CD14-positive monocyte (primary cell): Measurements from ENCODE around the gene PLOD3. TPM values are rescaled to one million over a fixed set of nuclear protein-coding genes. Genes with fewer than 3 reads are reported as not detected.

Source experiments
- DNase-seq, 3 donors: peaks; one replicate each; pipeline ENCODE4 v3.0.0-alpha.2; 2011 to 2022
- H2AFZ ChIP-seq: 2 replicates; pipeline ENCODE4 v1.6.0; 2012; ENCODE audit warnings: mild to moderate bottlenecking, low read depth, low read length, inconsistent platforms; ENCODE audit not compliant: insufficient read depth, poor library complexity, severe bottlenecking
- H3K27ac ChIP-seq, 2 donors: 1 replicate in 1 of 2; 2 replicates in 1 of 2; pipeline ENCODE4 v1.5.1; 2012 to 2013; ENCODE audit warnings: low read length in 2 of 2, control low read depth in 1 of 2, inconsistent platforms in 1 of 2, low read depth in 1 of 2, mild to moderate bottlenecking in 1 of 2
- H3K27me3 ChIP-seq, 2 donors: one replicate each; pipeline versions ENCODE4 v1.6.0 to v1.6.1; 2011 to 2013; ENCODE audit warnings: low read length in 2 of 2; ENCODE audit not compliant: control insufficient read depth in 2 of 2, insufficient read depth in 2 of 2
- H3K36me3 ChIP-seq, 2 donors: replicated peaks in 1 of 2; 1 replicate in 1 of 2; 2 replicates in 1 of 2; pipeline versions ENCODE4 v1.5.1 to v1.6.1; 2012 to 2013; ENCODE audit warnings: low read length in 2 of 2, control low read depth in 1 of 2, inconsistent platforms in 1 of 2, mild to moderate bottlenecking in 1 of 2; ENCODE audit not compliant: insufficient read depth in 2 of 2, control insufficient read depth in 1 of 2
- H3K4me1 ChIP-seq, 2 donors: 1 replicate in 1 of 2; 2 replicates in 1 of 2; pipeline versions ENCODE4 v1.5.1 to v1.6.1; 2012 to 2013; ENCODE audit warnings: low read length in 2 of 2, control low read depth in 1 of 2, inconsistent platforms in 1 of 2, mild to moderate bottlenecking in 1 of 2, moderate library complexity in 1 of 2; ENCODE audit not compliant: insufficient read depth in 2 of 2, control insufficient read depth in 1 of 2
- H3K4me2 ChIP-seq: replicated peaks from 2 replicates; pipeline ENCODE3; 2012; ENCODE audit warnings: low read length, moderate library complexity, mild to moderate bottlenecking; ENCODE audit not compliant: poor library complexity, severe bottlenecking; ENCODE audit errors: extremely low read depth
- H3K4me3 ChIP-seq, 3 experiments: fragments of 200-600 bp in 1 of 3; sonication (generic) in 1 of 3; replicated peaks in 1 of 3; 1 replicate in 2 of 3; 2 replicates in 1 of 3; pipeline ENCODE4 v1.5.1; 2011 to 2013; ENCODE audit warnings: low read length in 3 of 3, mild to moderate bottlenecking in 3 of 3, control low read depth in 2 of 3, low read depth in 2 of 3, inconsistent platforms in 1 of 3, moderate library complexity in 1 of 3
- H3K79me2 ChIP-seq: 2 replicates; pipeline ENCODE4 v1.6.0; 2012; ENCODE audit warnings: mild to moderate bottlenecking, control low read depth, inconsistent platforms, low read length, moderate library complexity; ENCODE audit not compliant: insufficient read depth
- H3K9ac ChIP-seq: 2 replicates; pipeline ENCODE4 v1.6.0; 2017; ENCODE audit warnings: low read length, mild to moderate bottlenecking; ENCODE audit not compliant: insufficient read depth, poor library complexity, severe bottlenecking
- H3K9me3 ChIP-seq, 2 donors: replicated peaks in 1 of 2; 1 replicate in 1 of 2; 2 replicates in 1 of 2; pipeline versions ENCODE4 v1.5.1 to v1.6.1; 2012 to 2013; ENCODE audit warnings: low read length in 2 of 2, control low read depth in 1 of 2; ENCODE audit not compliant: control insufficient read depth in 1 of 2, insufficient read depth in 1 of 2
- H4K20me1 ChIP-seq: 2 replicates; pipeline ENCODE4 v1.6.0; 2012; ENCODE audit warnings: mild to moderate bottlenecking, low read length, control low read depth, moderate library complexity; ENCODE audit not compliant: insufficient read depth
- H3K27ac Mint-ChIP-seq, 7 donors: one replicate each; pipeline ENCODE4 v1.8.0; 2020; ENCODE audit warnings: mild to moderate bottlenecking in 7 of 7, mixed read lengths in 7 of 7, moderate library complexity in 6 of 7, inconsistent platforms in 2 of 7
- H3K27me3 Mint-ChIP-seq, 3 donors: one replicate each; pipeline ENCODE4 v1.8.0; 2021 to 2022; ENCODE audit warnings: low read depth in 3 of 3, mild to moderate bottlenecking in 3 of 3, mixed read lengths in 3 of 3, moderate library complexity in 3 of 3, inconsistent platforms in 1 of 3
- H3K36me3 Mint-ChIP-seq, 2 donors: one replicate each; pipeline ENCODE4 v1.8.0; 2020; ENCODE audit warnings: mixed read lengths in 2 of 2, inconsistent platforms in 1 of 2, mild to moderate bottlenecking in 1 of 2
- H3K4me1 Mint-ChIP-seq: one replicate; pipeline ENCODE4 v1.8.0; 2020; ENCODE audit warnings: mild to moderate bottlenecking, mixed read lengths
- H3K4me3 Mint-ChIP-seq, 2 donors: one replicate each; pipeline ENCODE4 v1.8.0; 2020; ENCODE audit warnings: mild to moderate bottlenecking in 2 of 2, mixed read lengths in 2 of 2, moderate library complexity in 1 of 2
- H3K9me3 Mint-ChIP-seq, 7 donors: one replicate each; pipeline ENCODE4 v1.8.0; 2020 to 2022; ENCODE audit warnings: mixed read lengths in 7 of 7, mild to moderate bottlenecking in 6 of 7, moderate library complexity in 6 of 7, inconsistent platforms in 2 of 7
- CTCF ChIP-seq: fragments of 200-600 bp; IDR thresholded peaks from one replicate; pipeline ENCODE4 v1.8.0; 2022; ENCODE audit warnings: antibody characterized with exemption, mild to moderate bottlenecking
- WGBS: methylation state at CpG from one replicate; pipeline ENCODE4 v1.1.5; 2013; ENCODE audit warnings: missing lambda C conversion rate; ENCODE audit not compliant: insufficient coverage; 5-methylcytosine and 5-hydroxymethylcytosine counted together
- intact Hi-C, 2 donors: fragments of 100-400 bp; cut with micrococcal nuclease; formaldehyde crosslinking; loops; one replicate each; pipeline versions ENCODE4 v1.15.0 to v1.15.1; 2023
- polyA plus RNA-seq, 3 donors: library from polyadenylated mRNA; depleted of rRNA in 1 of 3; unstranded in 2 of 3; stranded (reverse) in 1 of 3; fragments of 300-500 nt in 2 of 3; fragments of >200 nt in 1 of 3; fragmentation: Illumina TruSeq in 2 of 3; gene quantifications; 1 replicate in 2 of 3; 2 replicates in 1 of 3; pipeline ENCODE4 v1.2.3, GENCODE V29; 2012 to 2021
- small RNA-seq: library from RNA; depleted of rRNA; stranded (forward); fragments of <200 nt; gene quantifications from one replicate; pipeline ENCODE3, GENCODE V24; 2012; ENCODE audit warnings: low read depth; ENCODE audit not compliant: insufficient read length

PLOD3 gene
- polyA plus RNA-seq, 3 donors, result 26.9 to 70.1 (median 28.1) TPM

- H4K20me1 ChIP-seq, result no peaks in the 10 kb centered on the region
- H3K27ac ChIP-seq, result no peak overlapping the region
- intact Hi-C loops, result no loop called here
- TF ChIP-seq CTCF, result no peak
- H3K4me3 ChIP-seq, result no peak overlapping the region
- H3K27me3 ChIP-seq, result peaks cover under 1 to 9% of the 10 kb centered on the region in 2 donors
- H3K36me3 ChIP-seq, result peaks cover 9 to 17% of the 10 kb centered on the region in 2 donors
- no peak for DNase-seq
- H3K9me3 Mint-ChIP-seq, result peaks cover 0 to 9% (median under 1%) of the 10 kb centered on the region in 7 donors
- peaks cover 33 to 42% of the 10 kb centered on the region in 2 donors for H3K36me3 Mint-ChIP-seq
- no peaks in the 10 kb centered on the region for H3K79me2 ChIP-seq
- H3K27ac Mint-ChIP-seq, result peak overlapping the region in 1 of 7 donors; percentile 11
- WGBS, result 93% methylated on average over 13 of the region's 14 CpGs
- H3K9me3 ChIP-seq, result no peaks in the 10 kb centered on the region
- no peak overlapping the region for H3K4me2 ChIP-seq
- peaks cover 13% of the 10 kb centered on the region for H3K4me1 Mint-ChIP-seq
- H3K4me1 ChIP-seq, result peaks cover 13 to 20% of the 10 kb centered on the region in 2 donors
- H2AFZ ChIP-seq, result no peak overlapping the region
- H3K27me3 Mint-ChIP-seq, result peaks cover 14 to 18% (median 16%) of the 10 kb centered on the region in 3 donors
- H3K4me3 Mint-ChIP-seq, result no peak overlapping the region
- H3K9ac ChIP-seq, result no peak overlapping the region
Measured at GRCh38 chr7:101156866-101157589, 60.4 kb downstream of the PLOD3 start.

- no peak overlapping the region for H3K27ac Mint-ChIP-seq
- intact Hi-C loops, result no loop called here
- peaks cover 8 to 13% (median 9%) of the 10 kb centered on the region in 3 donors for H3K27me3 Mint-ChIP-seq
- peaks cover 13% of the 10 kb centered on the region for H3K4me1 Mint-ChIP-seq
- H3K4me2 ChIP-seq, result no peak overlapping the region
- no peaks in the 10 kb centered on the region for H3K9me3 ChIP-seq
- no peaks in the 10 kb centered on the region for H3K79me2 ChIP-seq
- WGBS, result no CpG with 5 or more reads among the region's 6 CpGs
- TF ChIP-seq CTCF, result no peak
- H2AFZ ChIP-seq, result no peak overlapping the region
- H4K20me1 ChIP-seq, result no peaks in the 10 kb centered on the region
- H3K4me3 Mint-ChIP-seq, result no peak overlapping the region
- peaks cover 13 to 20% of the 10 kb centered on the region in 2 donors for H3K4me1 ChIP-seq
- no peak for DNase-seq
- H3K27me3 ChIP-seq, result peaks cover 0 to 2% of the 10 kb centered on the region in 2 donors
- H3K27ac ChIP-seq, result no peak overlapping the region
- peaks cover 0 to 5% (median 0%) of the 10 kb centered on the region in 7 donors for H3K9me3 Mint-ChIP-seq
- H3K9ac ChIP-seq, result no peak overlapping the region
- peaks cover 9 to 17% of the 10 kb centered on the region in 2 donors for H3K36me3 ChIP-seq
- peaks cover 30 to 38% of the 10 kb centered on the region in 2 donors for H3K36me3 Mint-ChIP-seq
- no peak overlapping the region for H3K4me3 ChIP-seq
Measured at GRCh38 chr7:101156277-101156676, 61.1 kb downstream of the PLOD3 start.

Small RNA genes lying within 50 kb of the gene (small RNA-seq; reads per million reads assigned to genes)
- gene MIR4653, result not detected

Other genes with a start within 250 kb of the PLOD3 start
- under 1 TPM in 1 of 3 donors, not detected in 2; 0.44 TPM for gene MUC12, start 248.0 kb downstream of the PLOD3 start, polyA plus RNA-seq
- not detected for gene MUC17, start 197.5 kb downstream of the PLOD3 start, polyA plus RNA-seq
- 1 to 10 TPM in 2 of 3 donors, under 1 TPM in 1; 0.66 to 9.4 (median 1.2) TPM for gene TRIM56, start 132.1 kb downstream of the PLOD3 start, polyA plus RNA-seq
- gene SERPINE1, start 90.5 kb downstream of the PLOD3 start, polyA plus RNA-seq, result under 1 TPM; 0.07 to 0.21 (median 0.16) TPM
- 10 to 100 TPM; 10.1 to 21.3 (median 10.9) TPM for gene AP1S1, start 63.1 kb downstream of the PLOD3 start, polyA plus RNA-seq
- gene VGF, start 52.0 kb downstream of the PLOD3 start, polyA plus RNA-seq, result not detected
- not detected for gene NAT16, start 37.3 kb downstream of the PLOD3 start, polyA plus RNA-seq
- not detected for gene MOGAT3, start 16.5 kb downstream of the PLOD3 start, polyA plus RNA-seq
- 100 to 1,000 TPM in 1 of 3 donors, 10 to 100 TPM in 2; 29.3 to 109 (median 74.9) TPM for gene ZNHIT1, start 584 bp upstream of the PLOD3 start, polyA plus RNA-seq
- gene CLDN15, start 20.2 kb upstream of the PLOD3 start, polyA plus RNA-seq, result 10 to 100 TPM in 1 of 3 donors, not detected in 2; 19.3 TPM
- 100 to 1,000 TPM; 152 to 198 (median 195) TPM for gene FIS1, start 27.5 kb upstream of the PLOD3 start, polyA plus RNA-seq
- gene IFT22, start 104.2 kb upstream of the PLOD3 start, polyA plus RNA-seq, result 1 to 10 TPM in 1 of 3 donors, under 1 TPM in 2; 0.59 to 1.5 (median 0.87) TPM
- not detected for gene COL26A1, start 145.3 kb upstream of the PLOD3 start, polyA plus RNA-seq